Kidney tubule cell (primary cell): ENCODE measurements around the gene SET.
A peak's percentile ranks its signal among the peaks of the same experiment; 100 is the strongest.
"Not testable (repeated sequence)": the region's sequence is repeated elsewhere in the genome, so short reads cannot be mapped to it uniquely, and the experiment has no call there.

Experiments used
- DNase-seq: peaks from one replicate; pipeline ENCODE4 v3.0.0-alpha.2; 2018; ENCODE audit warnings: low spot score

SET gene

GRCh38 chr9:128687453-128687852 lies 1.6 kb upstream of the SET start:
- no peak for DNase-seq

GRCh38 chr9:128689293-128689774 lies 312 bp downstream of the SET start:
- no peak for DNase-seq

GRCh38 chr9:128689820-128690683 lies 1.0 kb downstream of the SET start:
- DNase-seq = peak; percentile 41

- DNase-seq = no peak
These were observed 1.6 kb downstream of the SET start for GRCh38 chr9:128690684-128691034.

- not testable (repeated sequence) for DNase-seq
These were observed 4.7 kb downstream of the SET start for GRCh38 chr9:128693738-128694137.

- no peak for DNase-seq
These were observed 5.3 kb downstream of the SET start for GRCh38 chr9:128694344-128694743.

- no peak for DNase-seq
These were observed 8.1 kb downstream of the SET start for GRCh38 chr9:128696923-128697707.

GRCh38 chr9:128699096-128699795 lies 10.2 kb downstream of the SET start:
- DNase-seq = not testable (repeated sequence)

GRCh38 chr9:128701227-128701854 lies 12.3 kb downstream of the SET start:
- peak; percentile 51 for DNase-seq

GRCh38 chr9:128702445-128702948 lies 13.5 kb downstream of the SET start, which contains the start of gene PKN3:
PKN3 (plus strand) TSS chr9:128702503; CDS start chr9:128702916, 413 bp downstream.
- peak; percentile 86 for DNase-seq

GRCh38 chr9:128702949-128703615 lies 14.1 kb downstream of the SET start:
- DNase-seq = peak; percentile 29

- no peak for DNase-seq
These were observed 14.8 kb downstream of the SET start for GRCh38 chr9:128703616-128704355.

- DNase-seq = no peak
These were observed 15.3 kb downstream of the SET start for GRCh38 chr9:128704356-128704670.

GRCh38 chr9:128705051-128705965 lies 16.3 kb downstream of the SET start:
- DNase-seq = no peak

GRCh38 chr9:128706045-128706444 lies 17.0 kb downstream of the SET start:
- no peak for DNase-seq

GRCh38 chr9:128706671-128707381 lies 17.8 kb downstream of the SET start:
- DNase-seq = no peak

- DNase-seq = no peak
These were observed 18.4 kb downstream of the SET start for GRCh38 chr9:128707446-128707845.
